ENCODE results near the gene RPL10L.

RPL10L gene

DNA sequence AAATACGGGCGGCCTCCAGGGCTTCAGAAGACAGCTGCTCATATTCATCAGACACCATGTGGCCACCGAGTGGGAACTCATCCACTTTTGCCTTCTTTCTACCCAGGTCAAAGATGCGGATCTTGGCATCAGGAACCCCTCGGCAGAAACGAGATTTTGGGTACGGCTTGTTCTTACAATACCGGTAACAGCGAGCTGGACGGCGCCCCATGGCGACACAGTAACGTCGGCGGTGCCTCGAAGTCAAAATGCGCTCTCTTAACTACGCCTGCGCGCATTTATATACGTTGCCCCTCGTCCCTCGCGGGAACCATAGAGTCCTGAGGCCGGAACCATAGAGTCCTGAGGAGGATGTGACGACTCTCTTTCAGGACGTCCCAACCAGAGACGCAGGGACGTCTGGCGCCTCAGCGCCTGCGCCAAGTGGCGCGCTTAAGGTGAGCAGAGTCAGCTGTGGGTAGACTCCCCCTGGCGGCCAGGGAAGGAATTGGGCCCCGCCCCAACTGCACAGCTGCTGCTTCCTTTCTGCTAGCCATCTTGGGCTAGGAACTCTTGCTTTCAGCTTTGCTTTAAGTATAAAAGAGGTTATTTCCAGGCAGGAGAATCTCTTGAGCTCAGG, at the start of gene RPL10L:
Gene RPL10L, minus strand, starts transcription at position 256 of the 619 bp plus-strand sequence. Its CDS starts 45 bp downstream, at position 211.
- in situ Hi-C loops (cut with MboI; ENCODE audit: low sequenced_read_pairs): no loop called here

DNA sequence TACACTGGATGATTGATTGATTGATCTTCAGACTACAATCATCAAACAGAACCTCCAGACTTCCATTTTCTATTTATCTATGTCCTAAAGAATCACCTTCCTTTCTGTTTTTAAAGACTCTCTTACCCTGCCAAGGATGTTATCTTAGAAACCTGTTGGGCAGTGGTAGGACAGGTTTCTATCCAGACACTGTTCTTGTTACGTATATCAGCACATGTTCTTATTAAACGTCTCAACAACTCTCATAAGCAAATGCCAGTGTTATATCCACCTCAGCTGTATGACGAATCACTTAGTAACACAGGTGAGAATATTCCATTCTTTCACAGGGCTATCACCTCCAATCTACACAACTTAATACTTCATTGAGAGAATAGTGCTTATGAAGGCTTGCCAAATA, 40.2 kb upstream of the RPL10L start:
- in situ Hi-C loops (cut with MboI; ENCODE audit: low sequenced_read_pairs): no loop called here

DNA sequence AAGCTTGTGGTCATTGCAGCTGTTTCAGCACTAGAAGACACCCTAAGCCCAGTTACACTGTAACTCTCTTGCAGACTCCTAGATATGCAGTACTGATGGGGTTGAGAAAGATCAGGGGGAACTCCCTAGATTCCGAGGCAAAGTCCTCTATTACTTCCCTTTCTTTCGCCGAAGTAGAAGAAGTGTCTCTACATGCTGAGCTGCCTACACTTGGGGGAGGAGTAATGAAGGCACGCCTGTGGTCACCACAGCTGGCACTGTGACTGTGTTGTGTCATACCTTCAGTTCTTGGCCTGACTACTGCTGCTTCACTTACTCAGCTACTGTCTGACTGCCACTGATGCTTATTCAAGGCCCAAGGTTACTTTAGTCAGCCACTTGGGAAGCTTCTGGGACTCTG, 35.1 kb upstream of the RPL10L start:
- in situ Hi-C loops (cut with MboI; ENCODE audit: low sequenced_read_pairs): no loop called here

DNA sequence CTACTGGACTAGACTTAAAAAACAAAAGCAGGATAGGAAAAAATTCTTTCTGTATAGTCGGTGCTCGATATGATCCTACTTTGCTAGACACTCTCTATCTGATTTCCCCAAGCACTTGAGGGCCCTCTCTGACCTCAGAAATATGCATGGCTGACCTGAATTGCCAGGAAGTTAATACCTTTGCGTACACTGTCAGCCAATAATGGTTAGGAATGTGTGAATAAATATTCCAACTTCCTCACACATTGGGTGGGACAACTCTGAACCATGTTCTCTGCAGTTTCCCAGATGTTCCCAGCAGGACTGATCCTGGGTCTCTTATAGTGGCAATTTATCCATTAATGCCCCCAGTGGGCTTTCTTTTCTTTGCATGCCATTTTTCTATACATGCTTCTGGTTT, 20.5 kb upstream of the RPL10L start:
- in situ Hi-C loops (cut with MboI; ENCODE audit: low sequenced_read_pairs): no loop called here

DNA sequence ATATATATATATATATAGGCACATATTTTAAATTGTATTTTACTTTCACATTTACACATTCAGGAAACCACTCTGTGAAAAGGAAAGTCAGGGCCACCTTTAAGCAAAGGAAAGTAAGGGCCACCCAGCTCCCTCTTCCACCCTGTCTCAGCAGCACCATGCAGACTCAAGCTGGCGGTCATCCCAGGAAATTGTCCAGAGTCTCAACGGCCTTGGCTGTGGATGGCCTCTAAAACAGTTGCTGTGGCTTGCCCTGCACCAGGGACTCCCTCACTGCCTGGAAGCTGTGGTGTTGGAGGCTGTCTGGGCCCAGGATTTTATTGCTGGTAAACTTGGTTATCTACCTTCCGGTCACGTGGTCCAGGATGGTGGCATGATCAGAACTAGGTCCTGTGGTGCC, 11.8 kb upstream of the RPL10L start:
- in situ Hi-C loops (cut with MboI; ENCODE audit: low sequenced_read_pairs): no loop called here

DNA sequence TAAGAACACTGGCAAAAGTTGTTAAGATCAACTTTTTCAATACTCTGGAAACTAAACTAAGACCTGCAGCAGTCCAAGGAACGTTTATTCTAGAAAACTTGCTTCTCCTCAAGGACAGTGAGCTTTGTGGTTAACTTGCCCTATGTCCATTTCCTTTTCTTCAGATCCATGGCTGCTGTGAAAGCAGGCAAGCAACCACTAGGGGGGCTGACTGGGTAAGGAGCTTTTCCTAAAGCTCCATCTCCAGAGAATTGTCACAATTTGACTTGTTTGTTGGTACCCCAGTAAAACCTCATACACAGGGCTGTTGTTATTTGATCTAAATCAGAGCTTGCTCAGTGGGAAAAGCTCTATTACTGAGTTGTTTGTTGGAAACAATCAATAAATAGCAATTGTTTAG, 10.1 kb upstream of the RPL10L start:
- in situ Hi-C loops (cut with MboI; ENCODE audit: low sequenced_read_pairs): no loop called here

DNA sequence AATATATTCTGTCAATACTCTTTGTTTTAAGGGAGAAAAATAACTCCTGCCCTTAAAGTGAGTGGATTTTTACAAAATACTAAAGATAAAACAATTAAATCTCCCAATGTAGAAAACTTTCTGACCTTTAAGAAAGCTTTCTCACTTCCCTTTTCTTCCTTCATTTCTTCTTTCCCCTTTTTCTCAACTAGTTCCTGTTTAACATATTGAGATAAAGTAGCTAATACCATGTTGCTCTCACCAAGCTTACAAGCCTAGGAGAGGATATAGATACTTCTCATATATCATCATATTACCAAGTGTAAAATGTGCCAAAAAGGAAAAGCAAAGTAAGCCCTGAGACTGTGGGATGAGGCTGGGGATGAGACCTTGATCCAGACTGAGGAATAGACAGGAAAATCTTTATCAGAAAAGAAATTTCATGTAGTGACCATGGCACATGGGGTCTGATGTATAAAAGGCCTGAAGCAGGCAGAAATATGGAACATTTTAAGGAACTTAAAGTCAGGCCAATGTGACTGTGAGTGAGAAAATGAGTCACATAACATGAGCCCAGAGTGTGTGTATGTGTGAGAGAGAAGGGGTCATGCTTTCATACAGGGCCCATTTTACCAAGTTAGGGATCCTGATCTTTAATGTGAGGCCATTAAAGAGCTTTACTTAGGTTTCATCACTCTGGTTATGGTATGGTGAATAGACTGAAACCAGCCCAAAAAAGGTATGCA, 1.6 kb upstream of the RPL10L start:
- in situ Hi-C loops (cut with MboI; ENCODE audit: low sequenced_read_pairs): no loop called here

DNA sequence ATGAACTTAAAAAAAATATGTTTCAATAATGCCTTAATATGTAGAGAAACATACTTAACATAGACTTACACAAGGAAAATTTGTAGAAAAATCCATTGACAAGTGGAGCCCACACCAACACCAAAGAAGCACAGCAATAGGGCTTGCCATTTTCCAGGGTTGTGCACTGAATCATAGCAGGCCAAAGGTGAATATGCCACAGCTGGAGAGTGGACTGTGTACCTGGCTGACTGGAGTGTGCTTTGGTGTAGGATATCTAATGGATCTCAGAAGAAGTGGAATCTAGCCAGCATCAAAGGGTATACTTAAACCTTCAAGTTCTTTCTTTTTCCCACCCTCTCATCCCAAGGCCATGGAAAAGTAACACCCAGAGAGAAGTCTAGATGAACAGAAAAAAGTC, 4.8 kb downstream of the RPL10L start:
- in situ Hi-C loops (cut with MboI; ENCODE audit: low sequenced_read_pairs): no loop called here

DNA sequence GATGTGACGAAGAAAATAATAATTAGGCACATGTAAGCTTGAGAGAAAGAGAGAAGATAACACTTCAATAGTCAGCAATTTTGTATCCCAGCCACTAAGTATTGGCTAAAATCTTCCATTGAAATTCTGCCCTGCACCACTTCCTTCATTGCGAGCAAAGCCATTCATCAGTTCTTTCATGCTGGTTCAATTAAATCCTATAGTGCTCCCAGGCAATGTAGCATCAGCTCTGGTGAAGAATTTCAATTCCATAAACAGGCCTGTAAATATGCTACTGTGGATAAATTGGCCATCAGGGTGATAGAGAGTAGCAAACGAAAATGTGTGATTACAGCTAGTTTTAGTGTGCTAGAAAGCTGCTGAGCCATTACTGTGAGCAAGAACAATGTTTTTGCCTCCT, 24.7 kb downstream of the RPL10L start:
- in situ Hi-C loops (cut with MboI; ENCODE audit: low sequenced_read_pairs): no loop called here

All from hTERT RPE-1 (cell line).